Suprapubic skin (tissue), 4 donors: Measurements from ENCODE around the gene CCDC138. TPM values are rescaled to one million over a fixed set of nuclear protein-coding genes. Genes with fewer than 3 reads are reported as not detected.

Experiments used
- DNase-seq, 2 donors: peaks; one replicate each; pipeline ENCODE4 v3.0.0-alpha.2; 2019; ENCODE audit warnings: low spot score in 2 of 2
- H3K27ac ChIP-seq: fragments of 200-600 bp; sonication (generic); one replicate; pipeline ENCODE4 v1.5.1; 2019
- H3K27me3 ChIP-seq: fragments of 200-600 bp; sonication (generic); one replicate; pipeline ENCODE4 v1.5.1; 2019
- H3K36me3 ChIP-seq: fragments of 200-600 bp; sonication (generic); one replicate; pipeline ENCODE4 v1.5.1; 2019
- H3K4me1 ChIP-seq: fragments of 200-600 bp; sonication (generic); one replicate; pipeline ENCODE4 v1.5.1; 2019
- H3K4me3 ChIP-seq: fragments of 200-600 bp; sonication (generic); one replicate; pipeline ENCODE4 v1.5.1; 2019; ENCODE audit warnings: mild to moderate bottlenecking
- H3K9me3 ChIP-seq: fragments of 200-600 bp; sonication (generic); one replicate; pipeline ENCODE4 v1.5.1; 2019
- CTCF ChIP-seq, 2 donors: fragments of 200-600 bp in 1 of 2; fragments of 450-650 bp in 1 of 2; sonication (generic) in 1 of 2; IDR thresholded peaks; one replicate each; pipeline ENCODE4 v1.5.1; 2016 to 2019; ENCODE audit warnings: antibody characterized with exemption in 2 of 2, mild to moderate bottlenecking in 1 of 2, moderate library complexity in 1 of 2
- EP300 ChIP-seq: sonication (generic); formaldehyde crosslinking; IDR thresholded peaks from one replicate; pipeline ENCODE4 v1.6.1; 2017; ENCODE audit warnings: antibody characterized with exemption
- POLR2A ChIP-seq, 2 donors: fragments of 450-650 bp; IDR thresholded peaks; one replicate each; pipeline ENCODE4 v1.6.1; 2017; ENCODE audit warnings: antibody characterized with exemption in 2 of 2, mild to moderate bottlenecking in 2 of 2, moderate library complexity in 2 of 2
- POLR2AphosphoS5 ChIP-seq, 3 donors: sonication (generic); formaldehyde crosslinking; IDR thresholded peaks; one replicate each; pipeline ENCODE4 v1.6.1; 2017; ENCODE audit warnings: antibody characterized with exemption in 3 of 3
- WGBS: methylation state at CpG from one replicate; pipeline ENCODE4 v1.1.5; 2018; 5-methylcytosine and 5-hydroxymethylcytosine counted together
- total RNA-seq, 4 donors: library from RNA; depleted of rRNA; stranded (reverse); fragments of >200 nt; gene quantifications; one replicate each; pipeline ENCODE4 v1.1.0, GENCODE V29; 2016

The CCDC138 gene
- total RNA-seq, 4 donors from 2014 or later, result 1.4 to 9.3 (median 4.9) TPM

GRCh38 chr2:108910541-108911396, 124.2 kb downstream of the CCDC138 start:
- Histone ChIP-seq H3K9me3 (no peaks in the 10 kb centered on the region), H3K4me3 (no peak overlapping the region), H3K36me3 (no peaks in the 10 kb centered on the region), H3K27me3 (peaks cover 3% of the 10 kb centered on the region), H3K4me1 (no peaks in the 10 kb centered on the region), H3K27ac (no peak overlapping the region)
- WGBS, result 78% methylated on average over 19 of the region's 20 CpGs
- no peak for TF ChIP-seq POLR2AphosphoS5 (IDR thresholded peaks at IDR 0.05)
- no peak for TF ChIP-seq EP300
- TF ChIP-seq CTCF (IDR thresholded peaks at IDR 0.05), result no peak
- no peak for TF ChIP-seq POLR2A (IDR thresholded peaks at IDR 0.05)
- DNase-seq, result peak in 1 of 2 donors; percentile 65

DNA sequence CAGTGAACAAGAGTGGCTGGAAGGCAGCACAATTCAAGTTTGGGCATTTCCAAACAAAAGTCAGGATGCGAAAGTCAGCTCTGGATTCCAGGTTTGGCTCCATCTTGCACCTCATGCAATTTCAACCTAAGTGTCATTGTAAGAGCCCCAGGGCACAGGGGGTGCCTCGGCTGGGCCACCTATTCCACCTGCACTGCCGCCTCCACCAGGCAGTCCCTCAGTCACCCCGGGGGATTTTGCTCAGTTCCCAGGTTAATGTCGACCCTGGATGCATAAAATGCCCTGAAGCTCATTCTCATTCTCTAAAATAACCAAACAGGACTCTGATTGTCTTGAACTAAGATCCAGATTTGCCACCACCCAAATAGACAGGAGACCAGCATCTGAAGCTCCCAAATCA, 124.8 kb downstream of the CCDC138 start:
- 51% methylated on average over 5 of the region's 5 CpGs for WGBS
- no peaks in the 10 kb centered on the region for H3K9me3 ChIP-seq
- peak in 1 of 2 donors; percentile 43 for DNase-seq
- no peaks in the 10 kb centered on the region for H3K4me1 ChIP-seq
- H3K27me3 ChIP-seq, result peaks cover 3% of the 10 kb centered on the region
- H3K27ac ChIP-seq, result no peak overlapping the region
- H3K36me3 ChIP-seq, result no peaks in the 10 kb centered on the region
- no peak overlapping the region for H3K4me3 ChIP-seq
- TF ChIP-seq POLR2A (IDR thresholded peaks at IDR 0.05) (no peak), EP300 (no peak), POLR2AphosphoS5 (IDR thresholded peaks at IDR 0.05) (no peak), CTCF (IDR thresholded peaks at IDR 0.05) (no peak)

DNA sequence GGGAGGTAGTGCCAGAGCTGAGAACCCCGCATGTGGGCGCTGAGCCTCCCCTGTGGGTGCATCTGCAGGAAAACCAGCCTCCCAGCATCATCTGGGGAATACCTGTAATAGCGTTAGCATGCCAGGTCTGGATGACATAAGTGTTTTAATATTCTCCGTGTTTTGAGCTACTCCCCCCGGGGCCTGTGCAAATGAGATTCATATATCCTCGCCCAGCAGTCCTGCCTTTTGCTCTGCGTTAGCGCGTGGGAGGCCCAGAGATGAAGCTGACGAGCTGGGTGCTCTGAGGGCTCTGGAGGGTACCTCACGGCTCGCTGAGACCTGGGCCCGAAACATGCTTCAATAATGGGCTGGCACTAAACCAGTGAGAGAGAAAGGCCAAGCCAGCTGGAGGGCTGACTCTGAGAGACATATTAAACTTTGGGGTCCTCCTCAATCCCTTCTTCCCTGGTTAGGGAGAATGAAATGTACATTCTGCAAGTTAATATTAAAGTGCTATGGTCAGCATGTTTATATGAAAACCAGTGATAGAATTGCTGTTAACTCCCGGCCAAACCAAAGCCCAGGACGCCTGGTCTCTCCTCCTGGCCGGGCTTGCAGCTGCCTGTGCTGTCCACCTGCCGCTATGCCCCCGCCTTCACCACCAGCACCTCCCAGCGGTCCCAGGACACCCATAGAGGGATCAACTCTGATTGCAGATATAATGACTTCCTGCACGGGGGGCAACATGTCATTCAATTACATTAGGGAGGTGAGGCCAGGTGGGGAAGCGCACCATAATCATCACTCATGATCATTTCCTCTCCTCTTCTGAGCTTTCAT, 125.4 kb downstream of the CCDC138 start:
- H3K4me3 ChIP-seq, result no peak overlapping the region
- WGBS, result 71% methylated on average over 19 of the region's 21 CpGs
- no peak overlapping the region for H3K27ac ChIP-seq
- no peaks in the 10 kb centered on the region for H3K4me1 ChIP-seq
- peak in 1 of 2 donors; percentile 50 for DNase-seq
- no peaks in the 10 kb centered on the region for H3K36me3 ChIP-seq
- H3K27me3 ChIP-seq, result peaks cover 3% of the 10 kb centered on the region
- H3K9me3 ChIP-seq, result no peaks in the 10 kb centered on the region
- TF ChIP-seq CTCF (IDR thresholded peaks at IDR 0.05) (no peak), POLR2AphosphoS5 (IDR thresholded peaks at IDR 0.05) (no peak), POLR2A (IDR thresholded peaks at IDR 0.05) (no peak), EP300 (no peak)

- Histone ChIP-seq H3K9me3 (no peaks in the 10 kb centered on the region), H3K4me3 (no peak overlapping the region), H3K27ac (no peak overlapping the region), H3K36me3 (no peaks in the 10 kb centered on the region), H3K27me3 (peaks cover 3% of the 10 kb centered on the region), H3K4me1 (no peaks in the 10 kb centered on the region)
- WGBS, result 73% methylated on average over 5 of the region's 5 CpGs
- no peak for DNase-seq
- TF ChIP-seq POLR2A (IDR thresholded peaks at IDR 0.05), result no peak
- TF ChIP-seq POLR2AphosphoS5 (IDR thresholded peaks at IDR 0.05), result no peak
- no peak for TF ChIP-seq CTCF (IDR thresholded peaks at IDR 0.05)
- TF ChIP-seq EP300, result no peak
Observed at GRCh38 chr2:108912629-108912902, 126.0 kb downstream of the CCDC138 start.

DNA sequence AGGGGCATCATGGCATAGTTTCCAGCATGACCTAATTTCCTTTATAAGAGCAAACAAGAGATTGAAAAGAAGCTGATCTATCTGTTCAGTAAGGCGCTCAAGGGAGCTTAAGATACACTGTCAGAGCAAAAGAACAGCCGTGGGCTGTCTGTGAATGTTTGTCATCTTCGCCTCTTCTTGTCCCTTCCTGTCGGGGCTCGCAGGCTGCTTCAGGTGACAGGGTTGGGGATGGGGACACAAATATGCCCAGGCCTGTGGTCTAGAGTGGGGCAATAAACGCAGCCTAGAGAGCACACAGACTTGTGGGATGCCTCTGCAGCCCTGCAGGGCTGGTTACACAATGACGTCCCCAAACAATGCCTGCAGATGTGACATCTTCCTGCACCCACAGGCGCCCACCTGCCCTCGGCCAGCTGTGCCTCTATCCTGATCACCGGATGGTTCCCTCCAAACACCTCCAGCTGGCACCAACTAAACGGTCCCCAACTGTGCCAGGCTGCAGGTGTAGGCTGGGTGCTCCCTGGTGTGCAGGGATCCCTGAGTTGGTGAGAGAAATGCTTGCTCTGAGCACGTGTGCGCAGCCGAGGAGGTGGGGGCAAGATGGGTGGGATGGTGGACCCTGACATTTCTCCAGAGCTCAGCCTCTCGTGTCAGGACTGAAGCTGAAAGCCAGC, 129.7 kb downstream of the CCDC138 start:
- TF ChIP-seq CTCF (IDR thresholded peaks at IDR 0.05) (no peak), EP300 (no peak), POLR2AphosphoS5 (IDR thresholded peaks at IDR 0.05) (no peak), POLR2A (IDR thresholded peaks at IDR 0.05) (no peak)
- Histone ChIP-seq H3K27me3 (no peaks in the 10 kb centered on the region), H3K27ac (no peak overlapping the region), H3K36me3 (no peaks in the 10 kb centered on the region), H3K4me1 (no peaks in the 10 kb centered on the region), H3K9me3 (no peaks in the 10 kb centered on the region), H3K4me3 (no peak overlapping the region)
- DNase-seq, result peak in 1 of 2 donors; percentile 45
- 67% methylated on average over 14 of the region's 15 CpGs for WGBS
